Adrenal gland (tissue), 5 donors: ENCODE data around the gene DLG2.

Source experiments
- POLR2A ChIP-seq, 2 donors: fragments of 450-650 bp; IDR thresholded peaks; one replicate each; pipeline ENCODE4 v1.6.1; 2017; ENCODE audit warnings: antibody characterized with exemption in 2 of 2, mild to moderate bottlenecking in 2 of 2, moderate library complexity in 1 of 2
- TF ChIP-seq, protein P1 (sequence below), 6 experiments: fragments of 450-650 bp in 4 of 6; fragments of 200-600 bp in 2 of 6; sonication (generic) in 1 of 6; IDR thresholded peaks; 1 replicate in 5 of 6; 2 replicates in 1 of 6; pipeline versions ENCODE4 v1.5.1 to v1.8.0; 2016 to 2021; ENCODE audit warnings: antibody characterized with exemption in 6 of 6, mild to moderate bottlenecking in 2 of 6, moderate library complexity in 1 of 6
- donor health status: DM: no; HTN: no; CAD: no.

- TF ChIP-seq, protein P1, sequence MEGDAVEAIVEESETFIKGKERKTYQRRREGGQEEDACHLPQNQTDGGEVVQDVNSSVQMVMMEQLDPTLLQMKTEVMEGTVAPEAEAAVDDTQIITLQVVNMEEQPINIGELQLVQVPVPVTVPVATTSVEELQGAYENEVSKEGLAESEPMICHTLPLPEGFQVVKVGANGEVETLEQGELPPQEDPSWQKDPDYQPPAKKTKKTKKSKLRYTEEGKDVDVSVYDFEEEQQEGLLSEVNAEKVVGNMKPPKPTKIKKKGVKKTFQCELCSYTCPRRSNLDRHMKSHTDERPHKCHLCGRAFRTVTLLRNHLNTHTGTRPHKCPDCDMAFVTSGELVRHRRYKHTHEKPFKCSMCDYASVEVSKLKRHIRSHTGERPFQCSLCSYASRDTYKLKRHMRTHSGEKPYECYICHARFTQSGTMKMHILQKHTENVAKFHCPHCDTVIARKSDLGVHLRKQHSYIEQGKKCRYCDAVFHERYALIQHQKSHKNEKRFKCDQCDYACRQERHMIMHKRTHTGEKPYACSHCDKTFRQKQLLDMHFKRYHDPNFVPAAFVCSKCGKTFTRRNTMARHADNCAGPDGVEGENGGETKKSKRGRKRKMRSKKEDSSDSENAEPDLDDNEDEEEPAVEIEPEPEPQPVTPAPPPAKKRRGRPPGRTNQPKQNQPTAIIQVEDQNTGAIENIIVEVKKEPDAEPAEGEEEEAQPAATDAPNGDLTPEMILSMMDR (IDR thresholded peaks at IDR 0.05), result no peak
- no peak for TF ChIP-seq POLR2A (IDR thresholded peaks at IDR 0.05)
These were observed 1911.1 kb downstream of the DLG2 start for GRCh38 chr11:83715927-83716535.
